Activated CD4-positive, alpha-beta T cell treated with anti-CD3 and anti-CD28 coated beads for 48 hours (primary cell): Measurements from ENCODE around the gene TMEM272.
"Not testable (repeated sequence)": the region's sequence is repeated elsewhere in the genome, so short reads cannot be mapped to it uniquely, and the experiment has no call there.

Experiments
- DNase-seq: peaks from one replicate; pipeline ENCODE4 v3.0.0-alpha.2; 2020

TMEM272 gene

GRCh38 chr13:51824712-51825111, 20.3 kb downstream of the TMEM272 start:
- not testable (repeated sequence) for DNase-seq

- no peak for DNase-seq
Observed at GRCh38 chr13:51823863-51824262, 21.1 kb downstream of the TMEM272 start.

- DNase-seq = no peak
Observed at GRCh38 chr13:51823359-51823758, 21.6 kb downstream of the TMEM272 start.

- DNase-seq = no peak
Observed at GRCh38 chr13:51822106-51822815, 22.7 kb downstream of the TMEM272 start.

GRCh38 chr13:51821606-51822005, 23.4 kb downstream of the TMEM272 start:
- no peak for DNase-seq

GRCh38 chr13:51820016-51820597, 24.9 kb downstream of the TMEM272 start:
- DNase-seq = no peak

GRCh38 chr13:51819544-51819943, 25.4 kb downstream of the TMEM272 start:
- DNase-seq = no peak

- peak; percentile 70 for DNase-seq
Observed at GRCh38 chr13:51818781-51819511, 26.0 kb downstream of the TMEM272 start.

- no peak for DNase-seq
Observed at GRCh38 chr13:51818276-51818675, 26.7 kb downstream of the TMEM272 start.

GRCh38 chr13:51817717-51818116, 27.3 kb downstream of the TMEM272 start:
- DNase-seq = no peak

GRCh38 chr13:51816604-51817249, 28.2 kb downstream of the TMEM272 start:
- DNase-seq = no peak

GRCh38 chr13:51815848-51816247, 29.1 kb downstream of the TMEM272 start:
- DNase-seq = no peak

- peak; percentile 81 for DNase-seq
Observed at GRCh38 chr13:51814825-51815650, 29.9 kb downstream of the TMEM272 start.

- no peak for DNase-seq
Observed at GRCh38 chr13:51814071-51814470, 30.9 kb downstream of the TMEM272 start.

GRCh38 chr13:51811920-51812451, 33.0 kb downstream of the TMEM272 start:
- no peak for DNase-seq

- DNase-seq = no peak
Observed at GRCh38 chr13:51811046-51811445, 33.9 kb downstream of the TMEM272 start.

GRCh38 chr13:51808811-51809210, 36.2 kb downstream of the TMEM272 start:
- no peak for DNase-seq

- no peak for DNase-seq
Observed at GRCh38 chr13:51807041-51807440, 37.9 kb downstream of the TMEM272 start.

GRCh38 chr13:51806566-51806965, 38.4 kb downstream of the TMEM272 start:
- DNase-seq = no peak

GRCh38 chr13:51805925-51806324, 39.1 kb downstream of the TMEM272 start:
- no peak for DNase-seq

GRCh38 chr13:51805313-51805712, 39.7 kb downstream of the TMEM272 start:
- no peak for DNase-seq
